ENCODE results near the gene TRMT2A. TPM values are rescaled to one million over a fixed set of nuclear protein-coding genes. Genes with fewer than 3 reads are reported as not detected.

Gene TRMT2A
- total and polyA plus RNA-seq, 2 of the 8 experiments (the other 6 are each of a cell fraction or from before 2014, with no cell fraction given), result 44.9 to 50.3 TPM

- TF ChIP-seq RFX5 (IDR thresholded peaks at IDR 0.05; ENCODE audit: borderline replicate concordance, low read depth, low read length) (no peak), RXRA (IDR thresholded peaks at IDR 0.05; ENCODE audit: insufficient read depth, low read depth, low read length) (no peak), CBX5 (IDR thresholded peaks at IDR 0.05; ENCODE audit: low read depth, low read length) (no peak), KDM5A (IDR thresholded peaks at IDR 0.05; ENCODE audit: low read length) (no peak), ZNF274 (IDR thresholded peaks at IDR 0.05; ENCODE audit: borderline replicate concordance, extremely low read depth, low read length) (no peak), CTBP2 (IDR thresholded peaks at IDR 0.05; ENCODE audit: borderline replicate concordance, insufficient read depth, insufficient read length, low read length) (no peak), CEBPB (IDR thresholded peaks at IDR 0.05; ENCODE audit: low read depth, low read length) (no peak)
Measured at GRCh38 chr22:20087319-20088262, 29.4 kb downstream of the TRMT2A start (continued).
